Stimulated activated CD4-positive, alpha-beta T cell treated with anti-CD3 and anti-CD28 coated beads, TNF-alpha, amount 100 ng/mL, for 1 hour (primary cell): ENCODE results near the gene SYNE2.
"Not testable (repeated sequence)": the region's sequence is repeated elsewhere in the genome, so short reads cannot be mapped to it uniquely, and the experiment has no call there.

Experiments
- DNase-seq, 3 donors: peaks; one replicate each; pipeline ENCODE4 v3.0.0-alpha.2; 2020; ENCODE audit warnings: low read depth in 3 of 3, low spot score in 1 of 3

SYNE2 gene, protein sequence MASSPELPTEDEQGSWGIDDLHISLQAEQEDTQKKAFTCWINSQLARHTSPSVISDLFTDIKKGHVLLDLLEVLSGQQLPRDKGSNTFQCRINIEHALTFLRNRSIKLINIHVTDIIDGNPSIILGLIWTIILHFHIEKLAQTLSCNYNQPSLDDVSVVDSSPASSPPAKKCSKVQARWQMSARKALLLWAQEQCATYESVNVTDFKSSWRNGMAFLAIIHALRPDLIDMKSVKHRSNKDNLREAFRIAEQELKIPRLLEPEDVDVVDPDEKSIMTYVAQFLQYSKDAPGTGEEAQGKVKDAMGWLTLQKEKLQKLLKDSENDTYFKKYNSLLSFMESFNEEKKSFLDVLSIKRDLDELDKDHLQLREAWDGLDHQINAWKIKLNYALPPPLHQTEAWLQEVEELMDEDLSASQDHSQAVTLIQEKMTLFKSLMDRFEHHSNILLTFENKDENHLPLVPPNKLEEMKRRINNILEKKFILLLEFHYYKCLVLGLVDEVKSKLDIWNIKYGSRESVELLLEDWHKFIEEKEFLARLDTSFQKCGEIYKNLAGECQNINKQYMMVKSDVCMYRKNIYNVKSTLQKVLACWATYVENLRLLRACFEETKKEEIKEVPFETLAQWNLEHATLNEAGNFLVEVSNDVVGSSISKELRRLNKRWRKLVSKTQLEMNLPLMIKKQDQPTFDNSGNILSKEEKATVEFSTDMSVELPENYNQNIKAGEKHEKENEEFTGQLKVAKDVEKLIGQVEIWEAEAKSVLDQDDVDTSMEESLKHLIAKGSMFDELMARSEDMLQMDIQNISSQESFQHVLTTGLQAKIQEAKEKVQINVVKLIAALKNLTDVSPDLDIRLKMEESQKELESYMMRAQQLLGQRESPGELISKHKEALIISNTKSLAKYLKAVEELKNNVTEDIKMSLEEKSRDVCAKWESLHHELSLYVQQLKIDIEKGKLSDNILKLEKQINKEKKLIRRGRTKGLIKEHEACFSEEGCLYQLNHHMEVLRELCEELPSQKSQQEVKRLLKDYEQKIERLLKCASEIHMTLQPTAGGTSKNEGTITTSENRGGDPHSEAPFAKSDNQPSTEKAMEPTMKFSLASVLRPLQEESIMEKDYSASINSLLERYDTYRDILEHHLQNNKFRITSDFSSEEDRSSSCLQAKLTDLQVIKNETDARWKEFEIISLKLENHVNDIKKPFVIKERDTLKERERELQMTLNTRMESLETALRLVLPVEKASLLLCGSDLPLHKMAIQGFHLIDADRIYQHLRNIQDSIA (N-terminal part only)

DNA sequence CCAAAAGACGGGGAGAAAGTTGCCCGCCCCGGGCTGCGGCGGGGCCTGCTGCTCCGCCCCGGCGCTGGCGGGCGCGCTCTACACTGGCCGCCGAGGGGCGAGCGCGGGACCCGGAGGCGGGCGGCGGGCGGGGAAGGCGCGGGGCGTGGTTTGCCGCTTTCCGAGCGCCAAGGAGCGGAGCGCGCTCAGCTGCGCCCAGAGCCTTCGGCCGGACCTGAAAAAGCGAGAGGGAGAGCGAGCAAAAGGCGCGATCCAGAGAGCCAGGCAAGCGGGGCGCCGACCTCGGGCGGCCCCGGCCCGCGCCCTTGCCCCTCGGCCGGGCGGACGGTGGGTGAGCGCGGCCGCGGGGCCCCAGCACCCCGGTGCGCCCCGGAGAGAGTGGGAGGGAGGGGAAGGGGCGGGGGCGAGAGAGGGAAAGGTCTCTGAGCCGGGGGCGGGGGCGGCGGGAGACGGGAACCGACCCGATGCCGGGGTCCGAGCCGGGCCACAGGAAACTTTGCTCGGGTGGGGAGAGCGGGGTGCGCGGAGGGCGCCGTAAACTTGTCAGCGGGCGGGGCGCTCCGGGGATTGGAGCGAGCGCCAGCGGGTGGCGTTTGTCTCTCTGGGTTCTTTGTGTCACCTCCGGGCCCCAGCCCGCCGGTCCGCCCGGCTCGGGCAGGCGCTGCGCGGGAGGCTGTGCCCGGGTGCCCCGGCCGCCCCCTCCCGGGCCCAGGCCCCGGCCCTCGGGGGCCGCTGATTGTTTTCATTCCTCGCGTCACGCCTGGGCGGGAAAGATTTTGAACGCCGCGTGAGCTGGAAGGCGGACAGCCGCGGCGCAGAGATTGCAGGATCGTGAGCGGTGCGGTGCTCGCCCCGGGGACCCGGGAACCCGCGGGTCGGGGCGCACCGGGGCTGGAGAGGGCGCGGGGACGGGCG is at the start of gene SYNE2:
Gene SYNE2, plus strand, starts transcription at position 188 of the 915 bp plus-strand sequence. CDS start 56,145 bp downstream, outside the sequence.
- peak; percentile 49 to 75 (median 59) for DNase-seq

- not testable (repeated sequence) for DNase-seq
Observed at GRCh38 chr14:63803221-63803791, 49.5 kb upstream of the SYNE2 start.

DNA sequence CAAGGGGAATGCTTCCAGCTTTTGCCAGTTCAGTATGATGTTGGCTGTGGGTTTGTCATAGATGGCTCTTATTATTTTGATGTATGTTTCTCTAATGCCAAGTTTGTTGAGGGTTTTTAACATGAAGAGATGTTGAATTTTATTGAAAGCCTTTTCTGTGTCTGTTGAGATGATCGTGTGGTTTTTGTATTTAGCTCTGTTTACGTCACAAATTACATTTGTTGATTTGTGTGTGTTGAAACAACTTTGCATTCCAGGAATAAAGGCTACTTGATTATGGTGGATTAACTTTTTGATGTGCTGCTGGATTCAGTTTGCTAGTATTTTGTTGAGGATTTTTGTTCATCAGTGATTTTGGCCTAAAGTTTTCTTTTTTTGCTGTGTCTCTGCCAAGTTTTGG is 46.7 kb upstream of the SYNE2 start:
- DNase-seq: not testable (repeated sequence)

DNA sequence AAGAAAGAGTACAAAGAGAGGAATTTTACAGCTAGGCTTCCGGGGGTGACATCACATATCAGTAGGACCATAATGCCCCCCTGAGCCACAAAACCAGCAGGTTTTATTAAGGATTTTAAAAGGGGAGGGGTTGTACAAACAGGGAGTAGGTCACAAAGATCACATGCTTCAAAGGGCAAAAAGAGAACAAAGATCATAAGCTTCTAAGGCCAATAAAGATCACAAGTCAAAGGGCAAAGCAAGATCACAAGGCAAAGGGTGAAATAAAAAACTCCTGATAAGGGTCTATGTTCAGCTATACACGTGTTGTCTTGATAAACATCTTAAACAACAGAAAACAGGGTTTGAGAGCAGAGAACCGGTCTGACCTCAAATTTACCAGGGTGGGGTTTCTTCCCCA is 41.1 kb upstream of the SYNE2 start:
- not testable (repeated sequence) for DNase-seq

DNA sequence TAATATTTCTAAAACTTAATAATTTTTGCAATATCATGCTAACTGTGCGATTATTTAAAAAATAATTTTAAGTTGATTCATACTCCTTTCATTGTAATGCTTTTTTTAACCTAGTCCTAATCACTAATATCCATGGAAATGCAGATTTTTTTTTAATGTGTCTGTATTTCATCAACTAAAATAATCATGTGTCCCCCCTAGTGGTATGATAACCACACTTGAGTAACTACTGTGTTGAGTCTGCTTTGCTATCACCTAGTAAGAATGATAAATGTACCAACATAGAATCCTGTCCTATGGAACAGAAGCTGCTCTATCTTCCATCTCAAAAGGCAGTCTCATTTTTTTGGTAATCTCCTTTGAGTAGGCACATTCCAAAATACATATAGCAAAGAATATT is 19.1 kb upstream of the SYNE2 start:
- no peak for DNase-seq

GRCh38 chr14:63840981-63841380 is 11.8 kb upstream of the SYNE2 start:
- DNase-seq: peak; percentile 21 to 30 (median 23)

GRCh38 chr14:63843796-63844195 is 9.0 kb upstream of the SYNE2 start:
- no peak for DNase-seq

DNA sequence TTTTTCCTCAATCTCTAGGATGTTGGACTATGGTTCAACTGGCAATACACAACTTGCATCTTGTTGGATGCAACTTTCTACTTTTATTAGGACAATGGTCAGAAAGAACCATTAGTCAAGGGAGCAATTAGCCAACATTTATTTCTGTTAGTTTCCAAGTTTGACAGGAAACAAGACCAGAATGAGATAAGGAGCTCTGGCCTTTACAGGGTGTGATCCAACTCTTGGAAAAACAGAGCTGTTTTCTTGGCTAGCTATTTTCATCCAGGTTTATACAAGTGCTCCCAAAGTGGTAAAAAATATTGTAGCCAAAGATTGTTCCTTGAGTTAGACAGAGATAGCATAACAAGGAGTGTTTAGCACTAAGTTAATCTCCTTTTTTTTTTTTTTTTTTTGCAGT is 3.9 kb upstream of the SYNE2 start:
- DNase-seq: no peak

- no peak for DNase-seq
Observed at GRCh38 chr14:63852271-63852816, 460 bp upstream of the SYNE2 start.

DNA sequence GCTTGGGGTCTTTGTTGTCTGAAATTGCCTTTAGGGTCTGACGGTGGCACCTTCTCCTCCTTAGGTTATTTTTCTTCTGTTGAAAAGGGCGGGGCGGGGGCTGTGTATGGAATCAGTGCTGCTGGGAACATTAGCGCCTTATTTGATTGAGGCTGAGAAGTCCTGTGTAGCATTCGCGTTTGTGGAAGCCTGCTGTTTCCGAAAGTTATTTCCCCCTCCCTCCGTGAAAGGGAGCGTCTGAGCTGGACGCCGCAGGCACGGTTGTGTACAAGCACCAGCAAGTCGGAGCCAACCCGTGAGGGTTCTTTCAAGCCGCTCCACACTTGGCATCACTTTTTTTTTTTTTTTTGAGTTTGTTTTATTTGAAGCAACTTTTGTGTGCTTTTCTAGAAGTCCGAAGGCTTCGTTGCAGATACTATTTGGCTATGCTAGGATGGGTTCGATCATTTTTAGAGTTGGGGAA is 1.1 kb downstream of the SYNE2 start:
- DNase-seq: peak in 1 of 3 donors; percentile 18

DNA sequence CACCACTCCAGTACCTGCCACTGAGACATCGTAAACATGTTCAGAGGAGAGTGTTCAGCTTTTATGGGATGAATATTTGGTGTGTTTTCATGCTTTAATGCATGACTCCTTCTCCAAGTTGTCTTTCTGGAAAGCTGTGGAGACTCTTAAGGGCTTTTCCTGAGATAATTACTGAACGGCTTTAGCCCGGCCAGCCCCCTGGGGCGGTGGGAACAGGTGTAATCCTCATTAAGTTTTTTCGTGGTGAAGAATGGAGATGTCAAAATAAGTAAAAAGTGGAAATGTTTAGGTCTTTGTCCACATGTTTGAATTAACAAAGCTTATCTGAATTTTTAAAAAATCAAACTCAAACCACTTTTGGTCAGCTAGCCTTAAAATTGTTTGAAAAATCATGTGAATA is 1.5 kb downstream of the SYNE2 start:
- no peak for DNase-seq

DNA sequence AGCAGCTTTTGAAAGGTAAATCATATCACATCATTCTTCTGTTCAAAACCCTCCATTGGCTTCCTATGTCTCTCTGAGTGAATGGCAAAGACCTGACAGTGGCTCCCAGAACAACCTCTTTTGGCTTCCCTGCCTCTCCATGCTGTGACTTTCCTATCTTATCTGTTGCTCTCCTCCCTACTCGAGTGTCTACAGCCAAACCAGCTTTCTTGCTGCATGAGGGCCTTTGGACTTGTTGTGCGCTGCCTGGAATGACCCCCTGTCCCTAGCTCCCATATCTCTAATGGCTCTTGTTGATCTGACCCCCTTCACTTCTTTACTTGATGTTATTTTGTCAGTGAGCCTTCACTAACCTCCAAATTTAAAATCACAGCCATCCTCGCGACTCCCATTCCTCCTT is 2.5 kb downstream of the SYNE2 start:
- DNase-seq: no peak

DNA sequence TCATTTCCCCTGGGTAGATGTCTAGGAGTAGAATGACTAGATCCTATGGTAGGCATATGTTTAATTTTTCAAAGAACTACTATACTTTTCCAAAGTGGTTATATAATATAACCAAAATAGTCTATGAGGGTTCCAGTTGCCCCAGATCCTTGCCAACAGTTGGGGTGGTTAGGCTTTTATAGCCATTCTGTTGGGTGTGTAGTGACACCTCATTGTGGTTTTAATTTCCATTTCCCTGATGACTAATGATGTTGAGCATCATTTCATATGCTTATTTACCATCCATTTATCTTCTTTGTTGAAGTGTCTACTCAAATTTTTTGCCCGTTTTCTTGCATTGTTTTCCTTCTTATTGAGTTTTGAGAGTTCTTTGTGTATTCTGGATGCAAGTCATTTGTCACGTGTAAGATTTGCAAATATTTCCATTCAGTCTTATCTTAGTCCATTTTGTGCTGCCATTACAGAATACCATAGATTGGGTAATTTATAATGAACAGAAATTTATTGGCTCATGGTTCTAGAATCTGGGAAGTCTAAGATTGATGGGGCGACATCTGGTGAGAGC is 4.7 kb downstream of the SYNE2 start:
- DNase-seq: no peak

DNA sequence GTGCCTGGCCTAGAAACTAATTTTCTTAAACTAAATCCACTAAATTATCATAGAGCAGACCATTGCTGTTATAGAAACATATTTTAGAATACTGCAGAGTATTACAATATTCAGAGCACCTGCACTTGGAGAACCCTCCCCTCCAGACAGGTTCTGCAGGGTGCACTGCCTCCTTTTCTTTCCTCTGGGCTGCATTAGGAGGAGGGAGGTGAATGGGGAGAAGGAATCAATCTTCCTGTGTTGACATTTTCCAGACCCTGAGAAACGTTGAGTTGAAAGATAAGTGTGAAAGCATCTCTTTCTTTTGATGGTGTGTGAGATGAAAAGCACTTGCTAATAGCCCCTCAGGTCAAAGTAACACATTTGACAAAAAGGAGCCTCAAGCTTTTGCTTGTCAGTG is 7.3 kb downstream of the SYNE2 start:
- DNase-seq: no peak

DNA sequence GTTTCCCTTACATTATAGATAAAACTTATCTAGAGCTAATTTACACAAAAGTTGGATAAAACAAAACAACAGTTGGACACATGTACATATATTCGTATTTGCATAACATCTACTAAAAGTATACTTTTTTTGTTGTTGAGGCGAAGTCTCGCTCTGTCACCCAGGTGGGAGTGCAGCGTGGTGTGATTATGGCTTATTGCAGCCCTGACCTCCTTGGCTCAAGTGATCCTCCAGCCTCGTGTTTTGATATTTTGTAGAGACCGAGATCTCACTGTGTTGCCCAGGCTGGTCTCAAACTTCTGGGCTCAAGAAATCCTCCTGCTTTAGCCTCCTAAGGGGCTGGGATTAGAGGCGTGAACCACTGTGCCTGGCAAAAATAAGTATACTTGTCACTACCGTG is 9.4 kb downstream of the SYNE2 start:
- DNase-seq: no peak

DNA sequence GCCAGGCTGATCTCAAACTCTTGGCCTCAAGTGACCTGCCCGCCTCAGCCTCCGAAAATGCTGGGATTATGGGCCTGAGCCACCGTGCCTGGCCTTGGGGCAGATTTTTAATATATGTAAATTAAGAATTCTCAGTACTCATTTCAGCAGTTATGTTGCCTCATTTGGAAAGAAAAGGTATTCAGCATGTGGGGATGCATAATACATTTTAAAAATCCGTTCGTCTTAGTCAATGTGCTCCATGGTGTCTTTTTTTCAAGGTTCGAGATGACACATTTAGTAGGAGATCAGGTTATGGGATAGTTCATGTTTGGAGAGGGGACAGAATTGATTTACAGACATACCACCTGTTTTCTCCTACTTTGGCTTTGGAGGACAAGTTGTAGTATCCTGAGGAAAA is 10.2 kb downstream of the SYNE2 start:
- DNase-seq: no peak

DNA sequence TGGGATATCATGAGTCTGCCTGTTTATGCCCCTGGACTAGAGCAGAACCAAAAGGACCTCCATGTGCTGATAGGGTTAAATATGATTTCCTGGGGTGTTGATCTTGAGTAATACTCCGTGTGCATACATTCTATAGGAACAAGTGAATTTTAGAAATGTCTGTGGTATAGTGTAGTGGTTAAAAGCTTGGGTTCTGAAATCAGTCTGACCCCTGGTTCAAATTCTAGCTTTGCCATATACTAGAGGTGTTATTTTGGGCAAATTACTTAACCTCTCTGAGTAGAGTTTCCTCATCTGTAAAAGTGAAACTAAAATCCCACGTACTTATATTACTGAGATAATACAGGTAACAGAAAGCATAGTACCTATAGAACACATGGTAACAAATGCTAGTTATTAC is 12.0 kb downstream of the SYNE2 start:
- DNase-seq: not testable (repeated sequence)

GRCh38 chr14:63867933-63868921 is 15.4 kb downstream of the SYNE2 start:
- DNase-seq: no peak
